K562 (cell line): Measurements from ENCODE around the gene PRDM2. TPM values are rescaled to one million over a fixed set of nuclear protein-coding genes. Genes with fewer than 3 reads are reported as not detected.

ENCODE experiments used
- COPS2 ChIP-seq: fragments of 450-650 bp; conservative IDR thresholded peaks from 2 replicates; pipeline ENCODE4 v1.6.1; 2016; ENCODE audit warnings: mild to moderate bottlenecking, moderate library complexity
- ERF ChIP-seq: fragments of 450-650 bp; formaldehyde crosslinking; IDR thresholded peaks from 2 replicates; pipeline ENCODE4 v1.4.0; 2020; ENCODE audit warnings: mild to moderate bottlenecking, mixed read lengths
- KHSRP ChIP-seq: fragments of 450-650 bp; IDR thresholded peaks from 2 replicates; pipeline ENCODE4 v1.6.1; 2017
- L3MBTL2 ChIP-seq: fragments of 450-650 bp; IDR thresholded peaks from 2 replicates; pipeline ENCODE4 v1.6.1; 2016; ENCODE audit warnings: mild to moderate bottlenecking, moderate library complexity
- POLR3A ChIP-seq: IDR thresholded peaks from 2 replicates; pipeline ENCODE4 v1.6.1; 2011; ENCODE audit warnings: borderline replicate concordance, mild to moderate bottlenecking, moderate library complexity; ENCODE audit not compliant: insufficient read length, insufficient read depth; ENCODE audit errors: extremely low read depth
- SMARCE1 ChIP-seq: fragments of 450-650 bp; IDR thresholded peaks from 2 replicates; pipeline ENCODE4 v1.7.1; 2016; ENCODE audit warnings: mild to moderate bottlenecking
- TAL1 ChIP-seq: fragments of 450-650 bp; IDR thresholded peaks from 2 replicates; pipeline ENCODE4 v1.6.1; 2016; ENCODE audit warnings: mild to moderate bottlenecking
- TEAD4 ChIP-seq, 2 experiments: sonication (generic) in 1 of 2; formaldehyde crosslinking in 1 of 2; IDR thresholded peaks; 2 replicates each; pipeline versions ENCODE4 v1.6.1 to v1.8.0; 2012 to 2022; ENCODE audit warnings: borderline replicate concordance in 1 of 2, inconsistent platforms in 1 of 2, low read length in 1 of 2, mild to moderate bottlenecking in 1 of 2, missing genetic modification reagents in 1 of 2
- TGIF2 ChIP-seq: sonication (generic); formaldehyde crosslinking; IDR thresholded peaks from 2 replicates; pipeline ENCODE4 v1.8.1; 2022; ENCODE audit warnings: mild to moderate bottlenecking, missing genetic modification reagents, moderate library complexity
- ZNF143 ChIP-seq: sonication (generic); formaldehyde crosslinking; IDR thresholded peaks from 2 replicates; pipeline ENCODE4 v1.9.0; 2022; ENCODE audit warnings: mild to moderate bottlenecking, missing genetic modification reagents
- ZNF764 ChIP-seq: fragments of 250-450 bp; sonication (Bioruptor Pico); IDR thresholded peaks from 2 replicates; pipeline ENCODE4 v1.4.0; 2020; ENCODE audit warnings: low read depth, mild to moderate bottlenecking, moderate library complexity
- ZNF785 ChIP-seq: fragments of 250-450 bp; sonication (Bioruptor Pico); IDR thresholded peaks from 2 replicates; pipeline ENCODE4 v1.4.0; 2020; ENCODE audit warnings: mild to moderate bottlenecking
- polyA plus RNA-seq, 8 experiments: library from polyadenylated mRNA; depleted of rRNA in 4 of 8; stranded (reverse) in 5 of 8; unstranded in 3 of 8; fragments of >200 nt; fragmentation: Nextera tagmentation in 2 of 8; fragmentation: Illumina TruSeq in 1 of 8; extraction: Ambion mirVana in 2 of 8; extraction: Trizol in 1 of 8; gene quantifications; 2 replicates each; pipeline versions ENCODE4 v1.2.1 to v1.2.3, GENCODE V29; 2011 to 2014; ENCODE audit warnings: inconsistent platforms in 1 of 8, missing spikeins in 1 of 8
- total RNA-seq, 7 experiments: library from RNA; depleted of rRNA in 6 of 7; stranded (reverse); fragments of >200 nt in 6 of 7; fragmentation: Illumina TruSeq in 2 of 7; extraction: Trizol in 2 of 7; gene quantifications; 2 replicates each; pipeline versions ENCODE4 v1.2.1 to v1.2.3, GENCODE V29; 2011 to 2021; ENCODE audit warnings: low replicate concordance in 1 of 7
- TF ChIP-seq, protein P1 (sequence below), 2 experiments: fragments of 250-450 bp in 1 of 2; fragments of 450-650 bp in 1 of 2; sonication (Bioruptor Pico) in 1 of 2; IDR thresholded peaks; 2 replicates each; pipeline versions ENCODE4 v1.6.1 to v1.8.0; 2016 to 2021; ENCODE audit warnings: mild to moderate bottlenecking in 2 of 2, moderate library complexity in 2 of 2, missing compliant biosample characterization in 1 of 2, missing genetic modification characterization in 1 of 2
- TF ChIP-seq, protein P2 (sequence below): fragments of 450-650 bp; conservative IDR thresholded peaks from 2 replicates; pipeline ENCODE4 v1.6.1; 2016; ENCODE audit warnings: missing genetic modification characterization, low read depth, mild to moderate bottlenecking, missing compliant biosample characterization, moderate library complexity
- TF ChIP-seq, protein P3 (sequence below): sonication (generic); formaldehyde crosslinking; IDR thresholded peaks from 2 replicates; pipeline ENCODE4 v1.8.0; 2022; ENCODE audit warnings: missing genetic modification reagents, mild to moderate bottlenecking, borderline replicate concordance
- TF ChIP-seq, protein P4 (sequence below), 2 experiments: fragments of 150-350 bp in 1 of 2; IDR thresholded peaks; 2 replicates each; pipeline ENCODE4 v1.6.1; 2012 to 2016; ENCODE audit warnings: low read depth in 2 of 2, low read length in 2 of 2, mild to moderate bottlenecking in 1 of 2, moderate library complexity in 1 of 2
- TF ChIP-seq, protein P5 (sequence below): fragments of 200-400 bp; formaldehyde crosslinking; IDR thresholded peaks from 2 replicates; pipeline ENCODE4 v1.6.1; 2017; ENCODE audit warnings: mild to moderate bottlenecking, low read depth, low read length, moderate library complexity
- TF ChIP-seq, protein P6 (sequence below): fragments of 450-650 bp; IDR thresholded peaks from 2 replicates; pipeline ENCODE4 v1.6.1; 2017; ENCODE audit warnings: mild to moderate bottlenecking, moderate library complexity

PRDM2 gene
- total and polyA plus RNA-seq, 9 of the 15 experiments (the other 6 are each of a cell fraction or from before 2014, with no cell fraction given): 5.4 to 27.6 (median 12.5) TPM

DNA sequence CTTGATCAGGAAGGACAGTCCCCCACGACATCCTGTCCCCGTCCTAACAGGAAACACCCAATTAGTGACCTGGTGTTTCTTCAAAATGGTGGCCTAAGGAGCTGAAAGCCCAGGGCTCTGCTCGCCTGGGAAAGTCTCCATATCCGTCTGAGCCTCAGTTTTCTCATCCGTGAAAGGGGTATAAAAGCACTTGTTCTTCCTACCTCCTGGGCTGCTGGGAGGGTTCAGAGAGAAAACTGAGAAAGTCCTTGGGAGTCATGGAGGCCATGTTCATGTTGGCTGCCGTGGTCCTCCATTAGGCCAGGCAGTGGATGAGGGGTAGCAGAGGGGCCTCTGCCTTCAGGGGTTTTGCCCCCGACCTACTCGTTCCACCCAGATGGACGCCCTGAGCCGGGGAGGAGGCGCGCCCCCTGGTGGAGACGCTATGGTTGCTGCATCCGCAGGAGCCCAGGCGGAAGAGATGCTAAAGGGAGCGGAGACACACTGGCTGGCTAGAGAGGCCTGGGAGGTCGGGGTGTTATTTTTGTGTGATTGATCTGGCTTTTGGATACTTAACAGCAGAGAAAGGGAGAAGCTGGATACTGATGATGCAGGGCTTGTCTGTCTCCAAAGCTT, 113.5 kb downstream of the PRDM2 start (continued):
- TF ChIP-seq, protein P1, sequence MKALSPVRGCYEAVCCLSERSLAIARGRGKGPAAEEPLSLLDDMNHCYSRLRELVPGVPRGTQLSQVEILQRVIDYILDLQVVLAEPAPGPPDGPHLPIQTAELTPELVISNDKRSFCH (CRISPR knock-in tag; IDR thresholded peaks at IDR 0.05): no peak
- TF ChIP-seq, protein P1 (tag; IDR thresholded peaks at IDR 0.05): no peak
- TF ChIP-seq TAL1 (no peak), COPS2 (no peak), TEAD4 (IDR thresholded peaks at IDR 0.05; ENCODE audit: low read length) (no peak), TEAD4 (CRISPR knock-in tag; IDR thresholded peaks at IDR 0.05; ENCODE audit: borderline replicate concordance) (no peak), ZNF143 (CRISPR knock-in tag) (no peak), SMARCE1 (no peak), L3MBTL2 (no peak), TGIF2 (no peak), ZNF764 (CRISPR knock-in tag) (no peak), POLR3A (no peak), ERF (CRISPR knock-in tag) (no peak), KHSRP (no peak), ZNF785 (CRISPR knock-in tag) (no peak)
- TF ChIP-seq, protein P2, sequence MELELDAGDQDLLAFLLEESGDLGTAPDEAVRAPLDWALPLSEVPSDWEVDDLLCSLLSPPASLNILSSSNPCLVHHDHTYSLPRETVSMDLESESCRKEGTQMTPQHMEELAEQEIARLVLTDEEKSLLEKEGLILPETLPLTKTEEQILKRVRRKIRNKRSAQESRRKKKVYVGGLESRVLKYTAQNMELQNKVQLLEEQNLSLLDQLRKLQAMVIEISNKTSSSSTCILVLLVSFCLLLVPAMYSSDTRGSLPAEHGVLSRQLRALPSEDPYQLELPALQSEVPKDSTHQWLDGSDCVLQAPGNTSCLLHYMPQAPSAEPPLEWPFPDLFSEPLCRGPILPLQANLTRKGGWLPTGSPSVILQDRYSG (tag): no peak
- TF ChIP-seq, protein P3, sequence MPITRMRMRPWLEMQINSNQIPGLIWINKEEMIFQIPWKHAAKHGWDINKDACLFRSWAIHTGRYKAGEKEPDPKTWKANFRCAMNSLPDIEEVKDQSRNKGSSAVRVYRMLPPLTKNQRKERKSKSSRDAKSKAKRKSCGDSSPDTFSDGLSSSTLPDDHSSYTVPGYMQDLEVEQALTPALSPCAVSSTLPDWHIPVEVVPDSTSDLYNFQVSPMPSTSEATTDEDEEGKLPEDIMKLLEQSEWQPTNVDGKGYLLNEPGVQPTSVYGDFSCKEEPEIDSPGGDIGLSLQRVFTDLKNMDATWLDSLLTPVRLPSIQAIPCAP (CRISPR knock-in tag): no peak
- TF ChIP-seq, protein P4, sequence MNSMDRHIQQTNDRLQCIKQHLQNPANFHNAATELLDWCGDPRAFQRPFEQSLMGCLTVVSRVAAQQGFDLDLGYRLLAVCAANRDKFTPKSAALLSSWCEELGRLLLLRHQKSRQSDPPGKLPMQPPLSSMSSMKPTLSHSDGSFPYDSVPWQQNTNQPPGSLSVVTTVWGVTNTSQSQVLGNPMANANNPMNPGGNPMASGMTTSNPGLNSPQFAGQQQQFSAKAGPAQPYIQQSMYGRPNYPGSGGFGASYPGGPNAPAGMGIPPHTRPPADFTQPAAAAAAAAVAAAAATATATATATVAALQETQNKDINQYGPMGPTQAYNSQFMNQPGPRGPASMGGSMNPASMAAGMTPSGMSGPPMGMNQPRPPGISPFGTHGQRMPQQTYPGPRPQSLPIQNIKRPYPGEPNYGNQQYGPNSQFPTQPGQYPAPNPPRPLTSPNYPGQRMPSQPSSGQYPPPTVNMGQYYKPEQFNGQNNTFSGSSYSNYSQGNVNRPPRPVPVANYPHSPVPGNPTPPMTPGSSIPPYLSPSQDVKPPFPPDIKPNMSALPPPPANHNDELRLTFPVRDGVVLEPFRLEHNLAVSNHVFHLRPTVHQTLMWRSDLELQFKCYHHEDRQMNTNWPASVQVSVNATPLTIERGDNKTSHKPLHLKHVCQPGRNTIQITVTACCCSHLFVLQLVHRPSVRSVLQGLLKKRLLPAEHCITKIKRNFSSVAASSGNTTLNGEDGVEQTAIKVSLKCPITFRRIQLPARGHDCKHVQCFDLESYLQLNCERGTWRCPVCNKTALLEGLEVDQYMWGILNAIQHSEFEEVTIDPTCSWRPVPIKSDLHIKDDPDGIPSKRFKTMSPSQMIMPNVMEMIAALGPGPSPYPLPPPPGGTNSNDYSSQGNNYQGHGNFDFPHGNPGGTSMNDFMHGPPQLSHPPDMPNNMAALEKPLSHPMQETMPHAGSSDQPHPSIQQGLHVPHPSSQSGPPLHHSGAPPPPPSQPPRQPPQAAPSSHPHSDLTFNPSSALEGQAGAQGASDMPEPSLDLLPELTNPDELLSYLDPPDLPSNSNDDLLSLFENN (IDR thresholded peaks at IDR 0.05; ENCODE audit: low read depth in 2 of 2, low read length in 2 of 2): no peak
- TF ChIP-seq, protein P5, sequence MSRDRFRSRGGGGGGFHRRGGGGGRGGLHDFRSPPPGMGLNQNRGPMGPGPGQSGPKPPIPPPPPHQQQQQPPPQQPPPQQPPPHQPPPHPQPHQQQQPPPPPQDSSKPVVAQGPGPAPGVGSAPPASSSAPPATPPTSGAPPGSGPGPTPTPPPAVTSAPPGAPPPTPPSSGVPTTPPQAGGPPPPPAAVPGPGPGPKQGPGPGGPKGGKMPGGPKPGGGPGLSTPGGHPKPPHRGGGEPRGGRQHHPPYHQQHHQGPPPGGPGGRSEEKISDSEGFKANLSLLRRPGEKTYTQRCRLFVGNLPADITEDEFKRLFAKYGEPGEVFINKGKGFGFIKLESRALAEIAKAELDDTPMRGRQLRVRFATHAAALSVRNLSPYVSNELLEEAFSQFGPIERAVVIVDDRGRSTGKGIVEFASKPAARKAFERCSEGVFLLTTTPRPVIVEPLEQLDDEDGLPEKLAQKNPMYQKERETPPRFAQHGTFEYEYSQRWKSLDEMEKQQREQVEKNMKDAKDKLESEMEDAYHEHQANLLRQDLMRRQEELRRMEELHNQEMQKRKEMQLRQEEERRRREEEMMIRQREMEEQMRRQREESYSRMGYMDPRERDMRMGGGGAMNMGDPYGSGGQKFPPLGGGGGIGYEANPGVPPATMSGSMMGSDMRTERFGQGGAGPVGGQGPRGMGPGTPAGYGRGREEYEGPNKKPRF: no peak
- TF ChIP-seq, protein P6, sequence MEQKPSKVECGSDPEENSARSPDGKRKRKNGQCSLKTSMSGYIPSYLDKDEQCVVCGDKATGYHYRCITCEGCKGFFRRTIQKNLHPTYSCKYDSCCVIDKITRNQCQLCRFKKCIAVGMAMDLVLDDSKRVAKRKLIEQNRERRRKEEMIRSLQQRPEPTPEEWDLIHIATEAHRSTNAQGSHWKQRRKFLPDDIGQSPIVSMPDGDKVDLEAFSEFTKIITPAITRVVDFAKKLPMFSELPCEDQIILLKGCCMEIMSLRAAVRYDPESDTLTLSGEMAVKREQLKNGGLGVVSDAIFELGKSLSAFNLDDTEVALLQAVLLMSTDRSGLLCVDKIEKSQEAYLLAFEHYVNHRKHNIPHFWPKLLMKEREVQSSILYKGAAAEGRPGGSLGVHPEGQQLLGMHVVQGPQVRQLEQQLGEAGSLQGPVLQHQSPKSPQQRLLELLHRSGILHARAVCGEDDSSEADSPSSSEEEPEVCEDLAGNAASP: no peak
